HUES64 (cell line): ENCODE results near the gene LMO2.

ENCODE experiments used
- H3K27ac ChIP-seq: 2 replicates; pipeline ENCODE4 v1.7.0; 2013; ENCODE audit warnings: low read depth, low read length, inconsistent platforms
- H3K27me3 ChIP-seq: 2 replicates; pipeline ENCODE4 v1.6.1; 2013; ENCODE audit warnings: mild to moderate bottlenecking, low read length; ENCODE audit not compliant: insufficient read depth
- H3K36me3 ChIP-seq: 2 replicates; pipeline ENCODE4 v1.6.1; 2013; ENCODE audit warnings: mild to moderate bottlenecking, low read length; ENCODE audit not compliant: insufficient read depth
- H3K4me1 ChIP-seq: 2 replicates; pipeline ENCODE4 v1.6.1; 2013; ENCODE audit warnings: mild to moderate bottlenecking, low read length, moderate library complexity; ENCODE audit not compliant: insufficient read depth
- H3K4me3 ChIP-seq: 2 replicates; pipeline ENCODE4 v1.5.1; 2013; ENCODE audit warnings: mild to moderate bottlenecking, low read length, moderate library complexity
- H3K9ac ChIP-seq: 2 replicates; pipeline ENCODE4 v1.6.1; 2013; ENCODE audit warnings: mild to moderate bottlenecking, low read depth, low read length
- H3K9me3 ChIP-seq: 2 replicates; pipeline ENCODE4 v1.6.1; 2013; ENCODE audit warnings: low read depth, low read length; ENCODE audit not compliant: insufficient read depth
- WGBS: fragments of 150-250, 120-280 bp; methylation state at CpG from one replicate; pipeline ENCODE4 v1.1.7; 2013; ENCODE audit warnings: missing lambda C conversion rate; 5-methylcytosine and 5-hydroxymethylcytosine counted together

Gene LMO2

DNA sequence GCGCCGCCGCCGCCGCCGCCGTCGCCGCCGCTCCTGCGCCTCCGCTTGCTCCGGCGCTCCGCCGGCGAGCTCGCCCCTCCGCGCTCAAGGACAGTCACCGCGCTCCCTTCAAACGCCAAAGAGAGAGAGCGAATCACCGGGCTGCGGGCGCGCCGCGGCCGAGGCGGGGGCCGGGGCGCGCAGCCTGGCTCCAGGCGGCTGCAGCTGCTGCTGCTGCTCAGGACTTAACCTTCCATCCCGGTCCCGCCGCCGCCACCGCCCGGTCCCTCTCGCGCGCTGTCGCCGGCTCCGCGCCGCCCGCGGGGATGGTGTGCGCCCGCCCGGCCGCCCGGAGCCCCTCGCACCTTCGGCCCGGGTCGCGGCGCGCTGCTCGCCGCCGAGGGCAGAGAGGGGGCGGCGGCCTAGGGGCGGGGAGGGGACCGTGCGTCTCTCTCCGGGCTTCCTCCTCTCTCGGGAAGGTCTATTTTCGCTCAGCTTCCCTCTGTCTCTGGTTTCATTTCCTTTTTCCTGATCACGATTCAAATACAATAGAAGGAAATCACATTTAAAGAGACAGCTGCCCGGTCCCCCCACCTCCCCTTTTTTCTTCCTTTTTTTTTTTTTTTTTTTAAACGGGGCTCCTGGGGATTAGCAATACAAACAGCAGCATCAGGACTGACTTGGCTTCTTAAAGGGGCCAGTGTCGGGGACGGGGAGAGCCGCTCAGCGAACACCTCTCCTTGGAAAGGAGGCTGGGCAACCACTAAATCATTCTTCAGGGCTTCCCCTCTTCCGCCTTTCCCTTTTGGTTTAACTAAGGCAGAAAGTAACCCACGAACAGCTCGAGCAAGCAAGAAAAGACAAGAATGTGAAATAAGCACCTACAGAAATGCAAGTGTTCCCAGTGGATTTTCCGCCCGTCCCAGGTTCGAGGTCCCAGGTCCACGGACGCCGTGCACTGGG is 22.1 kb downstream of the LMO2 start:
- peak overlapping the region; percentile 7 for H3K9ac ChIP-seq
- peaks cover 83% of the 10 kb centered on the region for H3K27me3 ChIP-seq
- H3K9me3 ChIP-seq: no peaks in the 10 kb centered on the region
- peaks cover 12% of the 10 kb centered on the region; the same call in 1 of the 2 replicates for H3K4me1 ChIP-seq
- peak overlapping the region; percentile 70 for H3K4me3 ChIP-seq
- H3K36me3 ChIP-seq: no peaks in the 10 kb centered on the region
- WGBS: under 1% methylated on average over 91 of the region's 91 CpGs
- no peak overlapping the region for H3K27ac ChIP-seq

DNA sequence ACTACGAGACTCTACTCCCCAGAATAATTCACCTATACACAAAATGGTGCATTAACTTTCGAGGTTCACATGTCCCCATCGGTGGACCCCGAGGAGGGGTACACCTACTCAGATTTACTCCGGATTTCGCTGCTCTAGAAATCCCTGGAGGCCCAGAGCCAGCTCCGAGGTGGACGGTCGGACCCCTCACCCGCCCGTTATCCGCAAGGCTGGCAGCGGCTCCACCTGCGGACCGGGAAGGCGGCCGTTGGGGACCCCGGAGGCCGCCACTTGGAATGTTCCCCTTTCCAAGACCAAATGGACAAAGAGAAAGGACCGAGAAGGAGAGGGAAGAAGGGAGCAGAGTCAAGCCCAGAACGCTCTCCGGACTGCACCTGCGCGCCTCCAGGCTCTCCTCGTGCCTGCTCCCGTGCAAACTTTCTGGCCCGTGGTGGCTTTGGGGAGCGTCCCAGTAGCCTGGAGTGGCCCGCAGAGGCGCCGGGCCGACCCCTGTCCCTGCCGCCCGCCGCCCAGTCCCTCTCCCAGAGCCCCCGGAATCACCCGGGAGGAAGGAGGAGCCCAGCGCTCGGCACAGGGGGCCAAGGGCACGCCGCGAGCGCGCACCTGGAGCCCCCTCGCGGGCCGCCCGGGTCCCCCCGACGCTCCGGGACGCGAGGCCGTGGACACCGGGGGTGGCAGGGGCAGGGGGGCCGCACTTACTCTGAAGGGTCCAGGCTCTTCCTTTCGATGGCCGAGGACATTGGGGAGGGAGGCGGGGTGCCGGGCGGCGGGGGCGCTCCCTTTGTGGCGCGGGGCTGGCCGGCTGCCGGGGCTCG is 23.0 kb downstream of the LMO2 start:
- no peaks in the 10 kb centered on the region for H3K36me3 ChIP-seq
- H3K4me3 ChIP-seq: peak overlapping the region; percentile 70
- under 1% methylated on average over 68 of the region's 68 CpGs for WGBS
- H3K4me1 ChIP-seq: peaks cover 12% of the 10 kb centered on the region; the same call in 1 of the 2 replicates
- peaks cover 87% of the 10 kb centered on the region for H3K27me3 ChIP-seq
- H3K9me3 ChIP-seq: no peaks in the 10 kb centered on the region
- peak overlapping the region; percentile 34; the same call in 1 of the 2 replicates for H3K9ac ChIP-seq
- no peak overlapping the region for H3K27ac ChIP-seq

DNA sequence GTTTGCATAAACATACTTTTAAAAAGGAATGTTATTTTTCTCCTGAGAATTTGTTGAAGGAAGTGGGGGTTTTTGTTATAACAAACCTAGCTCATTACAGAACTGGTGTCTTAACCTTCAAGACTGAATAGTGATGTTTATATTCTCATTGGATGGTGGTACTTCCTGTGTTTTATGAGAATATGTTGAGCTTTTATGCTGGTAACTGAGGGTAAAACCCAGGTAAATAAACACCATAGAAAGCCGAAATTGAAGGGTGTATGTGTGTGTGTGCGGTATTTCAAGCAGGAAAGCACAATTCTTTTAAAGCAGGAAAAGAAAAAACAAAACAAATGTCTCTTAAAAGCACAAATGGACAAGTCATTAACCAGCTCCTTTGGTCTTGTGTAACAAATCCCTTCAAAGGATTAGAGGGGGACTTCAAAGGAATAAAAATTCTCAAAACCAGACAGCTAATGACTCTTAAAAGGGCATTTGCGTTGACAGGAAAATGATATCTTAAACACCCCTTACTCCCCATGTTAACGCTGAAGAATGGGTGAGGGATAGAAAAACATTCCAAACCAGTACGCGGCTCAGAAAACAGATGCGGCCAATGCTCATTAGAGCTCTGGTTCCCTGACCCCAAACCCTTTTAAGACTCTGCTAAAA is 23.8 kb downstream of the LMO2 start:
- Histone ChIP-seq H3K4me1 (peaks cover 12% of the 10 kb centered on the region; the same call in 1 of the 2 replicates), H3K27ac (no peak overlapping the region), H3K4me3 (peak overlapping the region; percentile 62), H3K36me3 (no peaks in the 10 kb centered on the region), H3K9ac (no peak overlapping the region), H3K27me3 (peaks cover 81% of the 10 kb centered on the region), H3K9me3 (no peaks in the 10 kb centered on the region)
- 20% methylated on average over 5 of the region's 7 CpGs for WGBS

DNA sequence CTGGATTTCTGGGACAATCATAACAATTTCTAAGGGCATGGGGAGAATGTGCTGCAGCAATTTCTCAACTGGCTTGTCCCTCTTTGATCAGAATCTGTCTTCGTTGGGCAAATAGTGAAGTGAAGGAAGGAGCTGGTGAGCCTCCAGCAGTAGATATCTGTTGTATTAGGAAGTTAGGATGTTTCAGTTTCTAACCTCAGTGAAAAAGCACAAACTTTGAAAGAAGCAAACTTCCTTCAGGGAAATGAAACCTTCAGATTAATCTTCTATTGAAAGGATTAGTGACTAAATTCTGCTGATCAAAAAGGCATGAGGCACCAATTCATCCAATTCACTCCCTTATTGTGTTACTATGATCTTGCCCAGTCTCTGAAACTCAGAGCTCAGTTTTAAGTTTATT is 24.3 kb downstream of the LMO2 start:
- Histone ChIP-seq H3K9ac (no peak overlapping the region), H3K4me3 (no peak overlapping the region), H3K36me3 (no peaks in the 10 kb centered on the region), H3K27me3 (peaks cover 80% of the 10 kb centered on the region), H3K4me1 (peaks cover 12% of the 10 kb centered on the region; the same call in 1 of the 2 replicates), H3K9me3 (no peaks in the 10 kb centered on the region), H3K27ac (no peak overlapping the region)
- 72% methylated on average over 1 of the region's 1 CpG for WGBS

DNA sequence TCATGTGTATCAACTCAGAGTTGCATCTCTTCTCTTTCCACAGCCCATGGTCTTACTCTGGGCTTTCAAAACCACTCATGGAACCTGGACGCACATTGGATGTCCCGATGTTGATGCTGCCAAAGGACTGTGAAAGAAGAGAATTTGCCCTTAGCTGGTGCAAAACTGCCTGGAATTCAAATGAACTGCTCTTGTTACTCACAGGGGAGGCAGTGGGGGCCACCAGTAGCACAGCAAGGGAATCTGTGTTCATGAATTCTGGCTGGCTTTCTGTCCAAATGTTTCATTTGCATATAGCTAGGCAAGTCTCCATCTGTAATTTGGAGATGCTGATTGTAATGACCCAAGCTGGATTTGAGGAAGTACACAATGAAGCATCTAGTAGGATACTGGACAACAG is 24.9 kb downstream of the LMO2 start:
- Histone ChIP-seq H3K36me3 (no peaks in the 10 kb centered on the region), H3K4me1 (peaks cover 17% of the 10 kb centered on the region), H3K27ac (no peak overlapping the region), H3K27me3 (peaks cover 78% of the 10 kb centered on the region), H3K9me3 (no peaks in the 10 kb centered on the region), H3K9ac (no peak overlapping the region), H3K4me3 (no peak overlapping the region)
- 93% methylated on average over 2 of the region's 2 CpGs for WGBS

DNA sequence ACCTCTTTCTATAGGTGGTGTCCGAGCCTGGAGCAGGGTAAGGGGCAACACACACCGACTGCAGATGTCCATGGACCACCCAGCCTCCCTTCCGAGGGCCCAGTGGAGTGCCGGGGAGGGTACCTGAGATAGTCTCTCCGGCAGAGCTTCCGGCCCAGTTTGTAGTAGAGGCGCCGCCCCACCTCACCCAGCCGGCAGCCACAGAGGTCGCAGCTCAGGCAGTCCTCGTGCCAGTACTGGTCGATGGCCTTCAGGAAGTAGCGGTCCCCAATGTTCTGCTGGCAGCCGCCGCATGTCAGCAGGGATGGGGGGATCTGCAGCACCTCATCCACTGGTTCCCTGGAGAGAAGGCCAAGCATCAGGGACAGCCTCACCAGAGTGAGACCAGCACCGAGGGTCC is 27.4 kb downstream of the LMO2 start:
- H3K9me3 ChIP-seq: no peaks in the 10 kb centered on the region
- no peak overlapping the region for H3K4me3 ChIP-seq
- H3K27ac ChIP-seq: no peak overlapping the region
- WGBS: 90% methylated on average over 16 of the region's 16 CpGs
- H3K9ac ChIP-seq: no peak overlapping the region
- H3K4me1 ChIP-seq: peaks cover 25% of the 10 kb centered on the region
- no peaks in the 10 kb centered on the region for H3K36me3 ChIP-seq
- peaks cover 55% of the 10 kb centered on the region for H3K27me3 ChIP-seq

DNA sequence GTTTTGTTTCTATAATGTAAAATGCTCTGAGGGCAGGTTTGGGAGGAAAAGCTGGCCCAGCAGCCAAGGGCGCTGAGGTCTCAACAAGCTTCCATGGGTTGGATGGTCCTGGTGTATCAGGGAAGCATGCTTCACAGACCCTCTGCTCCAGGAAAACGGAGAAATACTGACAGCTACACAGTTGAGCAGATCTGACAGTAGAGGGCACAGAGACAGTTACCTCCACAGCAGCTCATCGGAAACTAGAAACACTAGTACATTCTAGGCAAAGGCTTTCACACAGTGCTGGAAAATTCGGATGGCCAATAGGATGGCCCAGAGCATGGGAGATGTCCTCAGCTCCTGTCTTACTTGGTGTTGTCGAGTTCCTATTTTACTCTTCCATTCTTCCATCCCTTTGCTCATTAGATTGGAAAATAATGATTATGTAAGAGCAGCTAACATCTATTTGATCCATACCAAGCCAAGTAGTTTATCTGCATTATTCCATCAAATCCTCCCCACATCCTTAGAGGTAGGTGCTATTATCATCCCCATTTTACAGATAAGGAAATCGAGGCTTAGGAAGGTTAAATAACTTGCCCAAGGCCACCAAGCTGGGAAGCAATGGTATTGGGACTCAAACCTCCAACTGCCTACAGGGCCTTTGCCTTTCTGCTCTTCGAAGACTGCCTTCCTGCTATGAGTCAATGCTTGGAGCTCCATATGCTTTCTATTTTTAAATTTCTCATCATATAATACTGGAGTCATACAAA is 28.3 kb downstream of the LMO2 start:
- Histone ChIP-seq H3K27me3 (peaks cover 51% of the 10 kb centered on the region), H3K36me3 (no peaks in the 10 kb centered on the region), H3K4me1 (peaks cover 25% of the 10 kb centered on the region), H3K9me3 (no peaks in the 10 kb centered on the region), H3K27ac (no peak overlapping the region), H3K4me3 (no peak overlapping the region), H3K9ac (no peak overlapping the region)
- WGBS: 91% methylated on average over 7 of the region's 7 CpGs

DNA sequence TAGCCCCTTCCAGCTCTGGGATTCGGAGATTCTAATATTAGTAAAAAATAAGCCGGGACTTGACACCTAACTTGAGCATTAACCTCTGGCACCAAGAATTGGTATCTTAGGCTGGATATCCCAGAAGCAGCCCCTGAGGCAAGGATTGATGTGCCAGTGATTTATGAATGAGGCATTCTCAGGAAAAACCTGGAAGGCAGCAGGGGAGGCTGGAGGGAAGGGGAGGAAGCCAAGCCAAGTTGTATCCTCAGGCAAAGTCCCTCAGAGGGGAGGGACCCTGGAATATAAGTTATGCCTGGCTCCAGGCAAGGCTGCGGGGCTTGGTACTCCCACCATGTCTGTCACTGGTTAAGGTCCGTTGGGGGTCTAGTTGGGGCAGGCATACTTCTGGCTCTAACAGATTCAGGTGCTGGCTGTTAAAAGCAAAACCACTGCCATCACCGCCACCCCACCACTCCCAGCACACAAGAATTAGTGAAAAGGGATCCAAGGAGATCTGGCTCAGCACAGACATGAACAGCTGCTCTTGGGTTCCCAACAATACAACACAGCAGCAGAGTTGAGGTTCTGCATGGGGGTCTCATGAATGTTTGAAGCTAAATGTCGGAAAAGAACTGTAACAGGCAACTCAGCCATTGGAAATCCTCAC is 29.8 kb downstream of the LMO2 start:
- no peak overlapping the region for H3K27ac ChIP-seq

DNA sequence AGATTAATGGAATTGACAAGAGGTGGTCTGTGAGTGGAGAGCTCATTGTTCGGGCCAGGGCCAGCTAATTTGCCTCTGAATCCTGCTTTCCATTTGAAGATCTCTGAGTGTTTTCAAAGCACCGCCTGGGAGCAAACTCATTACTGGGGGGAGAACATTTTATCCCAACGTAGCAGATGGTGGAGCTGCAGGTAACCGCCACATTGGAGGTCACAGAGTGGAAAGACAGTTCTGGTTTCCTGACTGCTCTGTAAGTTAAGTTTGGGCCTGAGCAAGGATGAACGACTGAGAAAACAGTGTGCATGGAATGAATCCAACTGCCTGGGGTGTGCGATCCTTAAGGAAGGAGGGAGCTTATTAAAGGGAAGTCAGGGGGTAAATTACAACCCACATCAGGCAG is 30.5 kb downstream of the LMO2 start:
- Histone ChIP-seq H3K36me3 (no peaks in the 10 kb centered on the region), H3K4me1 (peaks cover 17% of the 10 kb centered on the region; the same call in 1 of the 2 replicates), H3K4me3 (no peak overlapping the region), H3K9me3 (no peaks in the 10 kb centered on the region), H3K27ac (no peak overlapping the region), H3K9ac (no peak overlapping the region), H3K27me3 (peaks cover 29% of the 10 kb centered on the region)
- 51% methylated on average over 6 of the region's 6 CpGs for whole genome bisulfite sequencing

More for the DNA sequence above, 29.8 kb downstream of the LMO2 start:
- H3K36me3 ChIP-seq: no peaks in the 10 kb centered on the region
- H3K9ac ChIP-seq: no peak overlapping the region
- H3K4me3 ChIP-seq: no peak overlapping the region
- no peaks in the 10 kb centered on the region for H3K9me3 ChIP-seq
- H3K27me3 ChIP-seq: peaks cover 36% of the 10 kb centered on the region
- WGBS: 89% methylated on average over 6 of the region's 6 CpGs
- H3K4me1 ChIP-seq: peaks cover 17% of the 10 kb centered on the region; the same call in 1 of the 2 replicates

DNA sequence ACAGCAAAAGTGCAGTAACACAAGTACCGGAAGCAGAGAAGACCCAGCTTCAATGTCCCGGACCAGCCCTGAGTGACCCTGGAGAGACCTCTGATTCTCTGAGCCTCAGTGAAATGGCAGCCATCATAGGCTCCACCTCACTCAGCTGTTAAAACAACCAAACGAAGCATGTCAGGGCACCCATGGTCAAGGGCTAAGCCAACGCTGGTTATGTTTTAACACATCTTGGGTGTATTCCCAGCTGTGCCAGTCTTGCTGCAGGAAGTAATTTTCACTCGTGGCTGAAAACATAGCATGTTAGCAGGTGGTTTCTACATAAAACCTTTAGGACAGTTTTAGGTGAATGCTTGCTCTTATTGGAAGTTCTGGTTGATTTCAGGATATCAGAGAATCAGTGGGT is 30.9 kb downstream of the LMO2 start:
- no peaks in the 10 kb centered on the region for H3K36me3 ChIP-seq
- 75% methylated on average over 5 of the region's 5 CpGs for WGBS

More for the DNA sequence above, 30.9 kb downstream of the LMO2 start:
- Histone ChIP-seq H3K9me3 (no peaks in the 10 kb centered on the region), H3K9ac (no peak overlapping the region), H3K4me1 (peaks cover 17% of the 10 kb centered on the region; the same call in 1 of the 2 replicates), H3K4me3 (no peak overlapping the region), H3K27me3 (peaks cover 24% of the 10 kb centered on the region), H3K27ac (no peak overlapping the region)
